OCI-LY3 (cell line): Measurements from ENCODE around the gene CEACAM20.

ENCODE experiments used
- CTCF ChIP-seq: fragments of 200-600, 300-600 bp; sonication (generic); IDR thresholded peaks from 2 replicates; pipeline ENCODE4 v1.5.1; 2014; ENCODE audit warnings: antibody characterized with exemption, low read length, low read depth
- EZH2phosphoT487 ChIP-seq: fragments of 200-600 bp; shearing (Covaris generic); IDR thresholded peaks from 2 replicates; pipeline ENCODE4 v1.6.1; 2018; ENCODE audit warnings: antibody characterized with exemption, mixed run types, low read depth

- TF ChIP-seq CTCF: no peak
- no peak for TF ChIP-seq EZH2phosphoT487
These were observed 48.0 kb upstream of the CEACAM20 start for GRCh38 chr19:44577566-44577874.
